Caco-2 (cell line): ENCODE measurements around the gene MT1A. TPM values are rescaled to one million over a fixed set of nuclear protein-coding genes. Genes with fewer than 3 reads are reported as not detected.
"Not testable (repeated sequence)": the region's sequence is repeated elsewhere in the genome, so short reads cannot be mapped to it uniquely, and the experiment has no call there.

ENCODE experiments used
- BruUV-seq: library from RNA; stranded (reverse); fragments of 400-500 nt; replicated peaks from 2 replicates; lab custom pipeline; 2021; lab: Mats Ljungman, UMichigan
- CTCF ChIA-PET: fragments of 300-600 bp; sonication (Branson Sonifier 250); formaldehyde crosslinking; loops from one replicate; lab custom pipeline; 2022; ENCODE audit warnings: antibody characterized with exemption; lab: Charles Lee
- POLR2A ChIA-PET: fragments of 300-600 bp; sonication (Branson Sonifier 250); formaldehyde crosslinking; loops from one replicate; lab custom pipeline; 2022; ENCODE audit warnings: antibody characterized with exemption; lab: Charles Lee
- DNase-seq, 2 experiments: peaks; one replicate each; pipeline versions ENCODE4 v3.0.0 to v3.0.0-alpha.2; 2020 to 2022
- H3K27me3 ChIP-seq: replicated peaks from 2 replicates; pipeline ENCODE4 v1.6.0; 2011; ENCODE audit warnings: low read length; ENCODE audit not compliant: control insufficient read depth, insufficient read depth
- H3K36me3 ChIP-seq: 2 replicates; pipeline ENCODE4 v1.5.1; 2011; ENCODE audit warnings: low read length; ENCODE audit not compliant: control insufficient read depth, insufficient read depth
- H3K4me1 ChIP-seq: fragments of 250-450 bp; sonication (Bioruptor Pico); 2 replicates; pipeline ENCODE4 v1.5.1; 2020; ENCODE audit warnings: mild to moderate bottlenecking
- H3K4me3 ChIP-seq: 2 replicates; pipeline ENCODE4 v1.5.1; 2011; ENCODE audit warnings: low read depth, mild to moderate bottlenecking, control low read depth, low read length
- H3K9me3 ChIP-seq: fragments of 250-450 bp; sonication (Bioruptor Pico); 2 replicates; pipeline ENCODE4 v1.5.1; 2020; ENCODE audit warnings: mild to moderate bottlenecking, moderate library complexity
- H3K27ac Mint-ChIP-seq: one replicate; pipeline ENCODE4 v1.8.0; 2022; ENCODE audit warnings: mixed read lengths; ENCODE audit not compliant: unreplicated experiment
- H3K27me3 Mint-ChIP-seq: one replicate; pipeline ENCODE4 v1.8.0; 2022; ENCODE audit warnings: mixed read lengths; ENCODE audit not compliant: insufficient read depth, unreplicated experiment
- H3K36me3 Mint-ChIP-seq: one replicate; pipeline ENCODE4 v1.8.0; 2022; ENCODE audit warnings: mild to moderate bottlenecking, mixed read lengths; ENCODE audit not compliant: insufficient read depth, unreplicated experiment
- H3K4me1 Mint-ChIP-seq: one replicate; pipeline ENCODE4 v1.8.0; 2022; ENCODE audit warnings: low read depth, mixed read lengths; ENCODE audit not compliant: unreplicated experiment
- H3K4me3 Mint-ChIP-seq: one replicate; pipeline ENCODE4 v1.8.0; 2022; ENCODE audit warnings: mild to moderate bottlenecking, moderate library complexity, mixed read lengths; ENCODE audit not compliant: unreplicated experiment
- H3K9me3 Mint-ChIP-seq: one replicate; pipeline ENCODE4 v1.8.0; 2022; ENCODE audit warnings: mixed read lengths; ENCODE audit not compliant: unreplicated experiment
- intact Hi-C: fragments of 100-400 bp; cut with micrococcal nuclease; formaldehyde crosslinking; loops from one replicate; pipeline ENCODE4 v1.10.0; 2022; ENCODE audit not compliant: unreplicated experiment
- total RNA-seq: library from RNA; stranded (reverse); gene quantifications from 2 replicates; pipeline ENCODE4 v1.2.3, GENCODE V29; 2022
- TF ChIP-seq, protein P1 (sequence below), 2 experiments: fragments of 200-600 bp in 1 of 2; IDR thresholded peaks; 1 replicate in 1 of 2; 2 replicates in 1 of 2; pipeline versions ENCODE4 v1.5.1 to v1.8.0; 2011 to 2022; ENCODE audit warnings: antibody characterized with exemption in 1 of 2, control low read depth in 1 of 2, inconsistent platforms in 1 of 2, low read depth in 1 of 2, low read length in 1 of 2, mild to moderate bottlenecking in 1 of 2, moderate library complexity in 1 of 2; ENCODE audit not compliant: insufficient read depth in 1 of 2, severe bottlenecking in 1 of 2, unreplicated experiment in 1 of 2

Gene MT1A
- total RNA-seq, 1 experiment from 2014 or later: 2.5 TPM

DNA sequence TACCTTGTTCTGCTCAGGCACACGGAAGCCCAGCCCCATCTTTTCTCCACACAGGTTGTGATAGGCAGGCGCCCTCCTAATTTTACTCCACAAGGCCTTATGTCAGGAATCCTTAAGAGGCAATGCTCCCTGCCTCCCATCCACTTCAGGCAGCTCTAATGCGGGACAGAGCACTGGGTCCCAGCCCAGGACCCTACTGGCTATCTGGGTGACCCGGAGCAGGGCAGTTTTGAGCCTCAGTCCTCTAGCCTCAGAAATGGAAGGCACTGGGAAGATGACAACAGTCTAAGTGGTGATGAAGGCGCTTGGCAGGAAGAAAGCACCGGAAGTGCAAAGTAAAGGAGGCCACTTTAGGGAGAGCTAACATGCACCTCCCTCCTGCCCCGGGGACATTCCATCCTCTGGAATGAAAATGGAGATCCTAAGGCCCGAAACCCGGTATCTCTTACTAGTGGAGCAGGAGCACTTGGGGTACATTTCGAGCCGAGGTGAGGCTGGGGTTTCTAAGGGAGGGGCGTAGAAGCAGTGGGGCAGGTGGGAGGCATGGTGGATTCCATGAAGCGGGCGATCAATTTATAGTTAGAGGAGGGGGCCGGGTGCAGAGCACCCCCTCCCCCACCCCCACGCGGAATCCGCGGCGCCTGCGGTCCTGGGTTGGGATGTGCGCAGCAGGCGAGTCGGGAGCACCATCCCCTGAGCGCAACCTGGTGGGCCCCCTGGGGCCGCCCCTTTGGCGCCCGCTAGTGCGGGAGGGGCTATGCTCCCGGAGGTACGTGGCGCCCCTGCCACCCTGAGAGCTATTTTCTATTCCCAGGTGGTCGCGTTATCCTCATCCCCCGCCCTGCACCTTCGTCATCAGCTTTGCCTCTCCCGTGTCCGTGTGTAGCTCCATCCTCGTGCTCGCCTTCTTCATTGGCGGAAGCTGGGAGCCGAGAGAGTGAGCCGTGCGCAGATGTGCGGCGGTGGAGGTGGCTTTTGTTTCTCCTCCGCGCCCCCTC is 24.2 kb downstream of the MT1A start:
- H3K4me3 ChIP-seq: no peak overlapping the region
- H3K27ac Mint-ChIP-seq: no peak overlapping the region
- no peaks in the 10 kb centered on the region for H3K36me3 Mint-ChIP-seq
- no peaks in the 10 kb centered on the region for H3K4me1 Mint-ChIP-seq
- no peaks in the 10 kb centered on the region for H3K9me3 Mint-ChIP-seq
- intact Hi-C loops: no loop called here
- no peaks in the 10 kb centered on the region for H3K9me3 ChIP-seq
- H3K4me1 ChIP-seq: peaks cover 8% of the 10 kb centered on the region
- ChIA-PET CTCF (interaction anchor here (1.1 kb wide), 1 partner anchor 62 kb away, joined by 3 read pairs; no protein-coding TSS in a partner anchor), POLR2A (no interaction called here)
- DNase-seq: no peak
- TF ChIP-seq, protein P1, sequence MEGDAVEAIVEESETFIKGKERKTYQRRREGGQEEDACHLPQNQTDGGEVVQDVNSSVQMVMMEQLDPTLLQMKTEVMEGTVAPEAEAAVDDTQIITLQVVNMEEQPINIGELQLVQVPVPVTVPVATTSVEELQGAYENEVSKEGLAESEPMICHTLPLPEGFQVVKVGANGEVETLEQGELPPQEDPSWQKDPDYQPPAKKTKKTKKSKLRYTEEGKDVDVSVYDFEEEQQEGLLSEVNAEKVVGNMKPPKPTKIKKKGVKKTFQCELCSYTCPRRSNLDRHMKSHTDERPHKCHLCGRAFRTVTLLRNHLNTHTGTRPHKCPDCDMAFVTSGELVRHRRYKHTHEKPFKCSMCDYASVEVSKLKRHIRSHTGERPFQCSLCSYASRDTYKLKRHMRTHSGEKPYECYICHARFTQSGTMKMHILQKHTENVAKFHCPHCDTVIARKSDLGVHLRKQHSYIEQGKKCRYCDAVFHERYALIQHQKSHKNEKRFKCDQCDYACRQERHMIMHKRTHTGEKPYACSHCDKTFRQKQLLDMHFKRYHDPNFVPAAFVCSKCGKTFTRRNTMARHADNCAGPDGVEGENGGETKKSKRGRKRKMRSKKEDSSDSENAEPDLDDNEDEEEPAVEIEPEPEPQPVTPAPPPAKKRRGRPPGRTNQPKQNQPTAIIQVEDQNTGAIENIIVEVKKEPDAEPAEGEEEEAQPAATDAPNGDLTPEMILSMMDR (IDR thresholded peaks at IDR 0.05; ENCODE audit: insufficient read depth in 1 of 2, low read depth in 1 of 2, low read length in 1 of 2, severe bottlenecking in 1 of 2, unreplicated experiment in 1 of 2): no peak
- peaks cover 35% of the 10 kb centered on the region for H3K27me3 Mint-ChIP-seq
- no TSS peak for BruUV-seq
- no peaks in the 10 kb centered on the region for H3K36me3 ChIP-seq
- no peaks in the 10 kb centered on the region; the same call in 1 of the 2 replicates for H3K27me3 ChIP-seq
- H3K4me3 Mint-ChIP-seq: no peak overlapping the region

DNA sequence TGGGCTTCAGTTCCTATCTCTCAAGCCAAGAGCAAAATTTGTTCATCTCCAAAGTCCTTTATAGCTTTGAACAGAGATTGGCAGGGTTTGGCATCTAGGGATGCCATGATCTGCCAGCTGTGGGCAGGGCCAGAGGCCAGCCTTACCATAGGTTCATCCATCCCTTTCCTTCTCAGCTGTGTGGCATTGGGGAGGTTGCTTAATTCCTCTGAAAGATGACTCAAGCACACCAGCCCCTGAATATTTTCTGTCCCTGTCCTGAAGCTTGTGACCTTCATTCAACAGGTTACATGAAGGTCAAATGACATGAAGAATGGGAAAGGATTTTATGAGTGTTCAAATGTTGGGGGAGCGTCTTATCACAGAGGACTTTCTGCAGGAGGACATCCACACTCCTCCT is 26.0 kb downstream of the MT1A start:
- TF ChIP-seq, protein P1 (IDR thresholded peaks at IDR 0.05; ENCODE audit: insufficient read depth in 1 of 2, low read depth in 1 of 2, low read length in 1 of 2, severe bottlenecking in 1 of 2, unreplicated experiment in 1 of 2): no peak
- Histone ChIP-seq H3K4me1 (peaks cover 1% of the 10 kb centered on the region), H3K4me3 (no peak overlapping the region), H3K27me3 (peaks cover 1% of the 10 kb centered on the region; the same call in 1 of the 2 replicates), H3K36me3 (no peaks in the 10 kb centered on the region), H3K9me3 (no peaks in the 10 kb centered on the region)
- CTCF ChIA-PET: no interaction called here
- intact Hi-C loops: no loop called here
- BruUV-seq: no TSS peak
- Mint-ChIP-seq H3K9me3 (no peaks in the 10 kb centered on the region), H3K36me3 (no peaks in the 10 kb centered on the region), H3K4me3 (no peak overlapping the region), H3K27ac (no peak overlapping the region), H3K27me3 (peaks cover 50% of the 10 kb centered on the region), H3K4me1 (no peaks in the 10 kb centered on the region)
- POLR2A ChIA-PET: no interaction called here
- no peak for DNase-seq

DNA sequence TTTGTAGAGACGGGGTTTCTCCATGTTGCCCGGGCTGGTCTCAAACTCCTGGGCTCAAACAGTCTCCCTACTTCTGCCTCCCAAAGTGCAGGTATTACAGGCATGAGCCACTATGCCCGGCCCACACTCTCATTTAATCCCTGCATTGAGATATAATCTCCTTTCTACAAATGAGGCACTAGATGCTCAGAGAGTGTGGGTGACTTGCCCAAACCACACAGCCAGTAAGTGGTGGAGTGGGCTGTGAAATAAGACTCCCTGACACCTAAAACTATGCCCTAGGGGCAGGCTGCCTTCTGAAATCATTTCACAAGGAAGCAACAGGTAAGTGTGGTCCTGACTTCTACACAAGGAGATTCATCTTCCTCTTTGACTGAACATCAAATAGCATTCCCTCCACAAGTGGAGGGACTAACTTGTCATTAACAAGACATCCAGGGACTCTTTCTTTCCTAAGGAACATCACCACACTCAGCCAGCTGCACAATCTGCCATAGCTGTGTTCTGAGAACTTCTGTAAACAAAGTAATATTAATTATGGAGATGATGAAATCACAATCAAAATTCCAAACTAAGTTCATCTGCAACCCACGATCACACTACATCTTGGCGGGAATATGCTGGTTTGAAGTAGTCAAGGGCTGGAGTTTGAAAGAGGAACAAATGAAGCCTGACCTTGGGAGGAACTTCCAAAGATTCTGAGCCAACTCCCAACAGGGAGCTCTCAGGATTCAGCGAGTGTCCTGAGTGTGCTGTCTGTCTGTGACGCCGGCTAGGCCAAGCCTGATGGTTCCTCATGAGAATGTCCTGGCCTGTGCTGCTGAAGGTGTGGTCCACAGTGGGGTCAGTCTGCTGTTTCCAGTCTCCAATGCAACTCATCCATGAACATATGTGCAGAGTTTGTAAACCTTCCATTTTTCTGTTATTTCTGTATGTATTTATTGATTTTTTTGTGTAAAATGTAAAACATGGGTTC is 27.1 kb downstream of the MT1A start:
- CTCF ChIA-PET, H3K4me3 Mint-ChIP-seq: not testable (repeated sequence)

More for the DNA sequence above, 27.1 kb downstream of the MT1A start:
- POLR2A ChIA-PET, H3K36me3 ChIP-seq, H3K9me3 Mint-ChIP-seq, H3K27ac Mint-ChIP-seq, H3K4me3 ChIP-seq, H3K36me3 Mint-ChIP-seq, H3K4me1 ChIP-seq, H3K4me1 Mint-ChIP-seq, H3K27me3 ChIP-seq, DNase-seq, H3K9me3 ChIP-seq, intact Hi-C loops, BruUV-seq: not testable (repeated sequence)
- H3K27me3 Mint-ChIP-seq: peaks cover 50% of the 10 kb centered on the region
